Transverse colon (tissue), 4 donors: ENCODE results near the gene MRPL27. TPM values are rescaled to one million over a fixed set of nuclear protein-coding genes. Genes with fewer than 3 reads are reported as not detected.
A peak's percentile ranks its signal among the peaks of the same experiment; 100 is the strongest.

Experiments
- DNase-seq: peaks from one replicate; pipeline ENCODE4 v3.0.0-alpha.2; 2019
- H3K27ac ChIP-seq, 4 donors: fragments of 200-600 bp; sonication (generic); 2 replicates each; pipeline ENCODE4 v1.5.1; 2016 to 2018; ENCODE audit warnings: inconsistent platforms in 4 of 4
- H3K27me3 ChIP-seq: fragments of 200-600 bp; sonication (generic); 2 replicates; pipeline ENCODE4 v1.5.1; 2017; ENCODE audit warnings: inconsistent platforms
- H3K36me3 ChIP-seq, 4 donors: fragments of 200-600 bp; sonication (generic); 2 replicates each; pipeline ENCODE4 v1.5.1; 2017 to 2019; ENCODE audit warnings: inconsistent platforms in 4 of 4
- H3K4me1 ChIP-seq, 4 donors: fragments of 200-600 bp; sonication (generic); 2 replicates each; pipeline ENCODE4 v1.5.1; 2017 to 2020; ENCODE audit warnings: inconsistent platforms in 4 of 4
- H3K4me3 ChIP-seq, 4 donors: fragments of 200-600 bp; sonication (generic); 1 replicate in 1 of 4; 2 replicates in 3 of 4; pipeline versions ENCODE4 v1.5.1 to v1.6.1; 2017 to 2019; ENCODE audit warnings: inconsistent platforms in 4 of 4
- H3K9me3 ChIP-seq, 2 donors: fragments of 200-600 bp; sonication (generic); 2 replicates each; pipeline ENCODE4 v1.5.1; 2017 to 2019; ENCODE audit warnings: inconsistent platforms in 2 of 2
- CTCF ChIP-seq, 5 experiments: fragments of 200-600 bp in 3 of 5; fragments of 450-650 bp in 2 of 5; sonication (generic) in 3 of 5; IDR thresholded peaks; 1 replicate in 2 of 5; 2 replicates in 3 of 5; pipeline ENCODE4 v1.5.1; 2016 to 2017; ENCODE audit warnings: antibody characterized with exemption in 5 of 5, inconsistent platforms in 3 of 5, mild to moderate bottlenecking in 2 of 5, moderate library complexity in 1 of 5
- EP300 ChIP-seq: sonication (generic); formaldehyde crosslinking; IDR thresholded peaks from one replicate; pipeline ENCODE4 v1.6.1; 2017; ENCODE audit warnings: antibody characterized with exemption, low read depth
- POLR2A ChIP-seq: fragments of 450-650 bp; IDR thresholded peaks from one replicate; pipeline ENCODE4 v1.6.1; 2016; ENCODE audit warnings: antibody characterized with exemption, mild to moderate bottlenecking, moderate library complexity
- POLR2AphosphoS5 ChIP-seq, 3 donors: sonication (generic); formaldehyde crosslinking; IDR thresholded peaks; one replicate each; pipeline ENCODE4 v1.6.1; 2016; ENCODE audit warnings: antibody characterized with exemption in 3 of 3
- WGBS, 2 donors: methylation state at CpG; one replicate each; pipeline ENCODE4 v1.1.5; 2018; ENCODE audit warnings: low coverage in 1 of 2; 5-methylcytosine and 5-hydroxymethylcytosine counted together
- in situ Hi-C, 4 donors: fragments of 200-750 bp; cut with MboI; loops; one replicate each; pipeline versions ENCODE4 v1.15.0 to v1.15.1; 2017; ENCODE audit warnings: low sequenced_read_pairs in 3 of 4, low pct_ligation_motif_present in 1 of 4, low pct_unique_long_range_greater_than_20kb in 1 of 4
- intact Hi-C: fragments of 100-400 bp; cut with DNase I; formaldehyde crosslinking; loops from one replicate; pipeline ENCODE4 v1.15.1; 2023; ENCODE audit warnings: low total_unique reads
- total RNA-seq, 4 donors: library from RNA; depleted of rRNA; stranded (reverse); fragments of >200 nt; gene quantifications; one replicate each; pipeline ENCODE4 v1.1.0, GENCODE V29; 2016

The MRPL27 gene
- total RNA-seq, 4 donors from 2014 or later, result 4.9 to 97.5 (median 46.9) TPM

GRCh38 chr17:50371526-50371925 is 1.5 kb downstream of the MRPL27 start:
- no peak for DNase-seq
- Histone ChIP-seq H3K9me3 (no peaks in the 10 kb centered on the region), H3K36me3 (peaks cover 0 to 32% (median 13%) of the 10 kb centered on the region in 4 donors), H3K27me3 (no peaks in the 10 kb centered on the region), H3K4me3 (peak overlapping the region in 1 of 4 donors; percentile 81), H3K4me1 (peaks cover 11 to 23% (median 19%) of the 10 kb centered on the region in 4 donors), H3K27ac (no peak overlapping the region)
- 94% methylated on average over 2 of the region's 2 CpGs; no CpG with 5 or more reads in 1 of the 2 donors for WGBS, 2 donors
- TF ChIP-seq CTCF (IDR thresholded peaks at IDR 0.05) (no peak), POLR2AphosphoS5 (IDR thresholded peaks at IDR 0.05) (no peak), EP300 (no peak), POLR2A (no peak)
- intact Hi-C loops, result no loop called here
- in situ Hi-C loops, result no loop called here

GRCh38 chr17:50370052-50370451 is 2.9 kb downstream of the MRPL27 start:
- Histone ChIP-seq H3K27me3 (no peaks in the 10 kb centered on the region), H3K36me3 (peaks cover 0 to 36% (median 13%) of the 10 kb centered on the region in 4 donors), H3K4me3 (no peak overlapping the region), H3K4me1 (peaks cover 11 to 20% (median 19%) of the 10 kb centered on the region in 4 donors), H3K9me3 (no peaks in the 10 kb centered on the region), H3K27ac (no peak overlapping the region)
- no peak for DNase-seq
- intact Hi-C loops, result no loop called here
- in situ Hi-C loops, result no loop called here
- WGBS, 2 donors, result 92 to 97% methylated on average over 2 to 5 of the region's 5 CpGs
- no peak for TF ChIP-seq EP300
- no peak for TF ChIP-seq POLR2A
- no peak for TF ChIP-seq POLR2AphosphoS5 (IDR thresholded peaks at IDR 0.05)
- no peak for TF ChIP-seq CTCF (IDR thresholded peaks at IDR 0.05)

- no peaks in the 10 kb centered on the region for H3K27me3 ChIP-seq
- no peak for DNase-seq
- peaks cover 11 to 18% (median 15%) of the 10 kb centered on the region in 4 donors for H3K4me1 ChIP-seq
- intact Hi-C loops, result no loop called here
- H3K36me3 ChIP-seq, result peaks cover 0 to 36% (median 13%) of the 10 kb centered on the region in 4 donors
- no peaks in the 10 kb centered on the region for H3K9me3 ChIP-seq
- in situ Hi-C loops, result no loop called here
- TF ChIP-seq CTCF (IDR thresholded peaks at IDR 0.05) (no peak), EP300 (no peak)
- H3K27ac ChIP-seq, result no peak overlapping the region
- no peak overlapping the region for H3K4me3 ChIP-seq
- WGBS, 2 donors, result 73% methylated on average over 1 of the region's 1 CpG; no CpG with 5 or more reads in 1 of the 2 donors
These were observed 5.6 kb downstream of the MRPL27 start for GRCh38 chr17:50367401-50367800.

- no peak overlapping the region for H3K4me3 ChIP-seq
- peaks cover 0 to 7% (median 6%) of the 10 kb centered on the region in 4 donors for H3K4me1 ChIP-seq
- no peaks in the 10 kb centered on the region for H3K9me3 ChIP-seq
- in situ Hi-C loops (no loop called here), intact Hi-C loops (no loop called here)
- 98% methylated on average over 14 of the region's 14 CpGs; no CpG with 5 or more reads in 1 of the 2 donors for WGBS, 2 donors
- no peak for DNase-seq
- no peak overlapping the region for H3K27ac ChIP-seq
- TF ChIP-seq POLR2AphosphoS5 (IDR thresholded peaks at IDR 0.05) (no peak), EP300 (no peak), POLR2A (no peak), CTCF (IDR thresholded peaks at IDR 0.05) (no peak)
- H3K27me3 ChIP-seq, result no peaks in the 10 kb centered on the region
- H3K36me3 ChIP-seq, result peaks cover 0 to 36% (median 13%) of the 10 kb centered on the region in 4 donors
These were observed 7.2 kb downstream of the MRPL27 start for GRCh38 chr17:50365649-50366393.
